GM12891 (cell line): ENCODE measurements around the gene ECHDC3.

Source experiments
- POLR2A ChIP-seq: IDR thresholded peaks from 2 replicates; pipeline ENCODE4 v1.6.1; 2011; ENCODE audit warnings: low read depth, low read length, control low read depth
- POLR2AphosphoS5 ChIP-seq: IDR thresholded peaks from 2 replicates; pipeline ENCODE4 v1.6.1; 2011; ENCODE audit warnings: low read depth, low read length, control low read depth
- SPI1 ChIP-seq: IDR thresholded peaks from 2 replicates; pipeline ENCODE4 v1.6.1; 2011; ENCODE audit warnings: low read depth, low read length, control low read depth
- TAF1 ChIP-seq: IDR thresholded peaks from 2 replicates; pipeline ENCODE4 v1.6.1; 2011; ENCODE audit warnings: low read depth, low read length, control low read depth

DNA sequence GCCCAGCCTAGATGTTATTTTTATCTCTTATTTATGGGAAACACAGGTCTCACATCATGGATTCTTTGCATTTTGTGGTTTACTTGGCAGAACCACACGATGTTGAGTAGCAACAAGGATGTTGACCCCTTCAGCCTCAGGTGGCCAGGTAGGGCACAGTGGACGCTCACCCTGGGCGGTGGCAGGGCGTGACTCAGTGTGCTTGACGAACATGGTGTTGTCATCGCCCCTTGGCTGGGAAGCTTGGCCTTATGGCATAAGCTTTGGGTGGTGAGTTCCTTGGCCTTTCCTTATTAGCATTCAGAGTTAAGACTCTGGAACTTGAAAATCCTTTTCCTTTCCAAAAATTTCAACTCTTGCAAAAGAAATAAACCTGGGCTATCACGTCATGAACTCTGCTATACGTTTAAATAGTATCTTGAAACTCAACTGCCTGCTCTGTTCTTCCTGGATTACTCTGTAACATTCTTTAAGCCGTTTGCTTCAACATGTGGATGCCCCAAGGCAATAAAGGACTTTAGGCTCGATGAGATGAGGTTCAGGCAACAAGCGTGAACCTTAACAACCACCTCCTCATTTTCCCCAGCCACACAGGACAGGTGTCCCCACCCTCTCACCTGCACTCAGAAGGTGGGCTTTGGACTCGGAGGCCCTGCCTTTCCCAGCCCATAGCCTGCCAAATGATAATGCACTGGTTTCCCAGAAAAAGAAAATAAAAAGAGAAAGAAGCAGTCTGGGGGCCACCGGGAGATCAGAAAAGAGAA, 22.5 kb upstream of the ECHDC3 start:
- TF ChIP-seq POLR2AphosphoS5 = no peak
- no peak for TF ChIP-seq POLR2A
- TF ChIP-seq SPI1 = no peak
- TF ChIP-seq TAF1 = no peak
